Measurements from ENCODE around the gene STX1A. TPM values are rescaled to one million over a fixed set of nuclear protein-coding genes. Genes with fewer than 3 reads are reported as not detected.
A peak's percentile ranks its signal among the peaks of the same experiment; 100 is the strongest.

Gene STX1A
- total RNA-seq, 2 donors from 2014 or later, result 9.9 to 12.5 TPM

- Histone ChIP-seq H3K36me3 (replicated peaks in 1 of 2; ENCODE audit: insufficient read depth in 1 of 2, low read depth in 2 of 2) (peaks cover 0 to 9% of the 10 kb centered on the region in 2 donors), H3K27me3 (no peaks in the 10 kb centered on the region), H3K27ac (no peak overlapping the region), H3K4me1 (peaks cover 4% of the 10 kb centered on the region), H3K9me3 (no peaks in the 10 kb centered on the region), H3K4me3 (no peak overlapping the region)
- WGBS, 2 donors, result 82 to 90% methylated on average over 8 of the region's 8 CpGs
- TF ChIP-seq CTCF (IDR thresholded peaks at IDR 0.05), result no peak
- TF ChIP-seq POLR2A (IDR thresholded peaks at IDR 0.05), result no peak
- intact Hi-C loops (cut with DNase I), result no loop called here
- ATAC-seq, result no peak
- no peak for DNase-seq
These were observed 31.2 kb downstream of the STX1A start for GRCh38 chr7:73688288-73688687.

- DNase-seq, result no peak
- 95% methylated on average over 14 to 18 of the region's 18 CpGs for WGBS, 2 donors
- Histone ChIP-seq H3K4me3 (no peak overlapping the region), H3K27ac (no peak overlapping the region), H3K9me3 (no peaks in the 10 kb centered on the region), H3K4me1 (peaks cover 27% of the 10 kb centered on the region), H3K36me3 (replicated peaks in 1 of 2; ENCODE audit: insufficient read depth in 1 of 2, low read depth in 2 of 2) (peaks cover 0 to 5% of the 10 kb centered on the region in 2 donors), H3K27me3 (no peaks in the 10 kb centered on the region)
- TF ChIP-seq POLR2A (IDR thresholded peaks at IDR 0.05) (no peak), CTCF (IDR thresholded peaks at IDR 0.05) (no peak)
- intact Hi-C loops (cut with DNase I), result no loop called here
- ATAC-seq, result no peak
These were observed 34.2 kb downstream of the STX1A start for GRCh38 chr7:73685311-73685710.

- Histone ChIP-seq H3K9me3 (no peaks in the 10 kb centered on the region), H3K27me3 (no peaks in the 10 kb centered on the region), H3K4me3 (peak overlapping the region; percentile 98 to 100), H3K36me3 (replicated peaks in 1 of 2; ENCODE audit: insufficient read depth in 1 of 2, low read depth in 2 of 2) (peaks cover 0 to 5% of the 10 kb centered on the region in 2 donors), H3K4me1 (peaks cover 40% of the 10 kb centered on the region), H3K27ac (peak overlapping the region; percentile 82 to 95 (median 91))
- WGBS, 2 donors, result 23 to 29% methylated on average over 30 to 56 of the region's 58 CpGs
- ATAC-seq (peak; percentile 1), DNase-seq (no peak)
- TF ChIP-seq CTCF (IDR thresholded peaks at IDR 0.05) (no peak), POLR2A (IDR thresholded peaks at IDR 0.05) (no peak)
- intact Hi-C loops (cut with DNase I), result no loop called here
These were observed 35.4 kb downstream of the STX1A start for GRCh38 chr7:73683788-73684693.

GRCh38 chr7:73683056-73683787 lies 36.2 kb downstream of the STX1A start, which contains the start of the genes BUD23 and DNAJC30:
Gene BUD23 (plus strand): TSS chr7:73683597. CDS start chr7:73683626, 29 bp downstream.
Gene DNAJC30 (minus strand): TSS chr7:73683453. CDS start chr7:73683423, 30 bp downstream.
- H3K4me1 ChIP-seq, result peaks cover 45% of the 10 kb centered on the region
- peak within 1 kb of the TSS; percentile 82 to 95 (median 91) for H3K27ac ChIP-seq
- H3K27me3 ChIP-seq, result no peaks in the 10 kb centered on the region
- TF ChIP-seq CTCF (IDR thresholded peaks at IDR 0.05), result peak in 2 of 7 experiments; percentile 18 to 31
- TF ChIP-seq POLR2A (IDR thresholded peaks at IDR 0.05), result peak; percentile 72 to 89 (median 82)
- intact Hi-C loops (cut with DNase I), result no loop called here
- peak; percentile 98 to 99 (median 98) for DNase-seq
- 0% methylated on average over 19 to 67 of the region's 68 CpGs for WGBS, 2 donors
- H3K36me3 ChIP-seq (replicated peaks in 1 of 2; ENCODE audit: insufficient read depth in 1 of 2, low read depth in 2 of 2), result peaks cover 0 to 5% of the 10 kb centered on the region in 2 donors
- peak; percentile 99 for ATAC-seq
- peak within 1 kb of the TSS; percentile 98 to 100 for H3K4me3 ChIP-seq
- H3K9me3 ChIP-seq, result no peaks in the 10 kb centered on the region
